GM21786 (cell line): ENCODE measurements around the gene GP9.

ENCODE experiments used
- ATAC-seq: cut with Tn5 transposase; IDR thresholded peaks from one replicate; pipeline ENCODE4 v1.9.1; 2021; ENCODE audit not compliant: unreplicated experiment

GP9 gene

GRCh38 chr3:129060276-129061022 lies at the start of gene GP9:
Gene GP9 (plus strand): TSS chr3:129060779. CDS start chr3:129061740, 961 bp downstream.
- no peak for ATAC-seq

GRCh38 chr3:129013491-129013891 lies 47.1 kb upstream of the GP9 start:
- no peak for ATAC-seq

DNA sequence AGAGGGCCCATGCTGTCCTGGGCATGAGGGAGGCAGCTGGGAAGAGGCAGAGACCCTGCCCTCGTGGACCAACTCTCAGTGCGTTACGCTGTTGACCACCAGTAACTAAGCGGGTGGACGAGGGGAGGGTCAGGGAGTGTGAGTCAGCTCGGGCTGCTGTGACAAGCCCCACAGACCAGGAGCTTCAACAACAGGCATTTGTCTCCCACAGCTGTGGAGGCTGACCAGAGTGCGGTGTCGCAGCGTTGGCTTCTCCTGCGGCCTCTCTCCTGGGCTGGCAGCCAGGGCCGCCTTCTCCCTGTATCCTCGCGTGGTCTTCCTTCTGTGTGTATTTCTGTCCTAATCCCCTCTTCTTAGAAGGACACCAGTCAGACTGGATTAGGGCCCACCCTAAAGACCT lies 46.4 kb upstream of the GP9 start:
- no peak for ATAC-seq

GRCh38 chr3:129014793-129015345 lies 45.7 kb upstream of the GP9 start:
- no peak for ATAC-seq

- ATAC-seq, result no peak
Observed at GRCh38 chr3:129015388-129016105, 45.0 kb upstream of the GP9 start.

- ATAC-seq, result no peak
Observed at GRCh38 chr3:129016356-129016719, 44.2 kb upstream of the GP9 start.

GRCh38 chr3:129016720-129017483 lies 43.7 kb upstream of the GP9 start:
- peak; percentile 63 for ATAC-seq

- ATAC-seq, result no peak
Observed at GRCh38 chr3:129017484-129017899, 43.1 kb upstream of the GP9 start.

GRCh38 chr3:129018271-129018670 lies 42.3 kb upstream of the GP9 start:
- no peak for ATAC-seq

GRCh38 chr3:129018751-129019150 lies 41.8 kb upstream of the GP9 start:
- ATAC-seq, result no peak

DNA sequence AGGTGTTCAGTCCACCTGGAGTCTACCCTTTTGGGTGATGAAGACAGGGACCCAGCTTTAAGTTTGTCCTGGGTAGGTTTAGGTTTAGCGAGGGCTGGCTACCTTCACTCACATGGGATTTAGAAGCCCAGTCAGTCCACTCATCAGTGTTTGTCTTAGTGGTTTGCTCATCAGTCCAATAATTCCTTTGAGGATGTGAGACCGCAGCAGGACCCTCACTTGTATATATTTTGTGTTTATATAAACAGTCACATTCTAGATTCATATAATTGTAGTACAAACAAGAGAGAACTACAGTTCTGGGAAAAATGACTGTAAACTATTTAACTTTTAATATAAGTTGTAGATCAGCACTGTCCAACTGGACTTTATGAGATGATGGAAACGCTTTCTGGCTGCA lies 41.3 kb upstream of the GP9 start:
- ATAC-seq, result no peak

- no peak for ATAC-seq
Observed at GRCh38 chr3:129020691-129021090, 39.9 kb upstream of the GP9 start.

- ATAC-seq, result no peak
Observed at GRCh38 chr3:129021140-129021551, 39.4 kb upstream of the GP9 start.

DNA sequence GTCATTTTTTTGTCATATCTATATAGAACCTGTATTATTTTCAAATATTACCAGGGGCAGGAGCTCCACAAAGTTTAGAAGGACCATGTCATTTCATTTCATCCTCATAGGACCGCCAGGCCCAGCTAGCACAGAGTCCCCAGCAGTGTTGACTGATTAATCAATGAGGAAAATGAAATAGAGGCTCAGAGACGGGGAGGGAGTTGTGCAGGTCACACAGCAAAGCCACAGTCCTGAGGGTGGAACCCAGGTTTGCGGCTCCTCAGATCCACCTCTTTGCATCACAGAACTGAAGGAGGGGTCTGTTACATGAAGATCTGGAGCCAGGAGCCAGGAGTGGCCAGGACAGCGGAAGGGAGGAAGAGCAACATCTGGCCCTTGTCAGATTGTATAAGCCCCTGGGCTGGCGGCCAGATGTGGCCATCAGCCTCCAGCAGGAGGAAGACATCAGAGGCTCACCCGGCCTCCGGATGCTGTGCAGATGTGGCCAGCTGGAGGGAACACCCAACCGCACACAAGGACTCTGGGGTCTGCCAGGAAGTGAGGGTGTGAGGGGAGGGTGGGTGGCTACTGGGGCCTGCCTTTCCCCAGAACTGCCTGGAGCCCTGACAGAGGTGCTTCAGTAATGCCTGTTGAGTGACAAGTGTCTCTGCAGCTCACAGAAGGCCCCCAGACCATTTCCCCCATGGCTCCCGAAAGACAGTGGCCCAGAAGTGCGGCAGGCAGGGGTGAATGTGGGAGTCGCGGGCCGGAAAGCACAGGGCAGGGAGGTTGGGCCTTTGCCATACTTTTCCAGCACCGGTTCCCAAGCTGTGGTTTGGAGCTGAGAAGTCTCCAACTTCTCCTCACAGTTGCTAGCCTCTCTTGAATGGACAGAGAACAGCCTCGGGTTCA lies 38.2 kb upstream of the GP9 start:
- no peak for ATAC-seq

DNA sequence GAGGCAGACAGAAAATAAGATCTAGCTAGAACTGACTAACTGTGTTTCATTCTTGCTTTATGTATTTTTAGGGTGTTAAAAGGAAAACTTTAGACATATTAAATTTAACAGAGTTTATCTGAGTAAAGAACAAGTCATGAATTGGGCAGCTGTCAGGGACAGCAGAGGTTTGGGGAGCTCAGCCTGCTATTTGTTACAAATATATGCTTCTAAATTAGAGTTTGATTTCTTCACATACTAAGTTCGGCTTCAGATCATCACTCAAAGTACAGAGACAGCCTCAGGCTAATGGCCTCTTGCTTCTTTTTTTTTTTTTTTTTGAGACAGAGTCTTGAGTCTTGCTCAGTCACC lies 37.6 kb upstream of the GP9 start:
- no peak for ATAC-seq

DNA sequence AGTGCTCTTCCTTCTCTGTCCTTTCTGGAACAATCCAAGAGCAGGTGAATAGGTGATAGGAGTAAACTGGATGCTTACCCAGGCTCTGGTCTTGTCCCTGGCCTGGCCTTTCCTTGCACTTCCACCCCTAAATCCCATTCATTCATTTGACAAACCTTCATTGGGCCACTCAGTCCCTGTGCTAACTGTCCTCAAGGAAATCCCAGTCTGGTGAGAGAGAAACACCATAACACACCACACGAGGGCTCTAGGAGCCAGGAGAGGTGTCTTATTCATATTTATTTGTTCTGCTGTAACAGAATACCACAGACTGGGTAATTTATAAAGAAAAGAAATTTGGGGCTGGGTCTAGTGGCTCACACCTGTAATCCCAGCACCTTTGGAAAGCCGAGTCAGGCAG lies 36.7 kb upstream of the GP9 start:
- no peak for ATAC-seq

DNA sequence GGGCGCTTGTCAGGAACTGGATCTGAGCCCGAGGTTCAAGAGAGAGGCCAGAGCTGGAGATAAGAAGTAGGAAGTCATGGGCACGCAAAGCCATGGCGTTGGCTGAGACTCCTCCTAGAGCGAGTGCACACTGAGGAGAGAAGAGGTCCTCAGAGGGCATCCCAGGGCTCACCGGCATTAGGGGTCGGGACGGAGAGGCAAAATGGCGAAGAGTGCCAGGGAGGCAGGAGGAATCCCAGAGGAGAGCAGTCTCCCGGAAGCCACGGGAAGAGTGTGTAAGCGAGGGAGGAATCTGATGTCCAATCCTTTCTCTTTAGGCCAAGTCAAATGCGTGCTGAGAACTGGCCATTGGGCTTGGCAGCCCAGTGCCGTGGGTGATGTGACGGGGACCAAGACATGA lies 35.5 kb upstream of the GP9 start:
- ATAC-seq, result no peak

GRCh38 chr3:129025691-129026435 lies 34.7 kb upstream of the GP9 start:
- ATAC-seq, result no peak

- peak; percentile 99 for ATAC-seq
Observed at GRCh38 chr3:129026728-129027543, 33.6 kb upstream of the GP9 start.
